ENCODE measurements around the gene MYBPC3. TPM values are rescaled to one million over a fixed set of nuclear protein-coding genes. Genes with fewer than 3 reads are reported as not detected.

The MYBPC3 gene
- total RNA-seq, 1 donor from 2014 or later = not detected

- no peak overlapping the region for H3K4me3 Mint-ChIP-seq (ENCODE audit: unreplicated experiment)
- no peak overlapping the region for H3K4me2 ChIP-seq (ENCODE audit: low read length)
- no peaks in the 10 kb centered on the region for H3K9me3 ChIP-seq (ENCODE audit: insufficient read depth, low read depth, low read length)
- no peak overlapping the region for H3K27ac Mint-ChIP-seq (ENCODE audit: unreplicated experiment)
- H3K4me3 ChIP-seq (ENCODE audit: insufficient read depth, low read depth, low read length) = no peak overlapping the region
- H3K79me2 ChIP-seq (ENCODE audit: insufficient read depth, low read length) = no peaks in the 10 kb centered on the region
- H2AFZ ChIP-seq (ENCODE audit: low read depth, low read length) = no peak overlapping the region
- peaks cover 1% of the 10 kb centered on the region for H3K36me3 Mint-ChIP-seq (ENCODE audit: low read depth, unreplicated experiment)
- peaks cover 21% of the 10 kb centered on the region for H3K27me3 Mint-ChIP-seq (ENCODE audit: low read depth, unreplicated experiment)
- peaks cover 9% of the 10 kb centered on the region for H3K27me3 ChIP-seq (ENCODE audit: insufficient read depth, low read length)
- no peak for FAIRE-seq
- H3K27ac ChIP-seq (ENCODE audit: low read depth, low read length) = no peak overlapping the region
- no peaks in the 10 kb centered on the region for H4K20me1 ChIP-seq (ENCODE audit: insufficient read depth, low read length)
- no peak for DNase-seq (ENCODE audit: low read depth)
- no peaks in the 10 kb centered on the region for H3K36me3 ChIP-seq (ENCODE audit: insufficient read depth, low read length)
- TF ChIP-seq EZH2 (IDR thresholded peaks at IDR 0.05; ENCODE audit: insufficient read depth, low read length) (no peak), CTCF (IDR thresholded peaks at IDR 0.05; ENCODE audit: insufficient read depth, low read depth, low read length) (no peak)
- no peaks in the 10 kb centered on the region for H3K9me3 Mint-ChIP-seq (ENCODE audit: unreplicated experiment)
- H3K4me1 Mint-ChIP-seq (ENCODE audit: low read depth, unreplicated experiment) = no peaks in the 10 kb centered on the region
- no peak overlapping the region for H3K9ac ChIP-seq (ENCODE audit: low read length)
- H3K4me1 ChIP-seq (ENCODE audit: insufficient read depth, low read length) = no peaks in the 10 kb centered on the region
Observed at GRCh38 chr11:47348131-47348802, 4.2 kb downstream of the MYBPC3 start.

GRCh38 chr11:47347137-47347536 is 5.4 kb downstream of the MYBPC3 start:
- H3K9ac ChIP-seq (ENCODE audit: low read length) = no peak overlapping the region
- H3K36me3 ChIP-seq (ENCODE audit: insufficient read depth, low read length) = no peaks in the 10 kb centered on the region
- H3K4me3 ChIP-seq (ENCODE audit: insufficient read depth, low read depth, low read length) = no peak overlapping the region
- no peaks in the 10 kb centered on the region for H4K20me1 ChIP-seq (ENCODE audit: insufficient read depth, low read length)
- H3K27ac ChIP-seq (ENCODE audit: low read depth, low read length) = no peak overlapping the region
- no peak overlapping the region for H3K27ac Mint-ChIP-seq (ENCODE audit: unreplicated experiment)
- TF ChIP-seq CTCF (IDR thresholded peaks at IDR 0.05; ENCODE audit: insufficient read depth, low read depth, low read length) (no peak), EZH2 (IDR thresholded peaks at IDR 0.05; ENCODE audit: insufficient read depth, low read length) (no peak)
- H3K9me3 ChIP-seq (ENCODE audit: insufficient read depth, low read depth, low read length) = no peaks in the 10 kb centered on the region
- peaks cover 22% of the 10 kb centered on the region for H3K27me3 Mint-ChIP-seq (ENCODE audit: low read depth, unreplicated experiment)
- H3K4me2 ChIP-seq (ENCODE audit: low read length) = no peak overlapping the region
- DNase-seq (ENCODE audit: low read depth) (no peak), FAIRE-seq (no peak)
- H3K27me3 ChIP-seq (ENCODE audit: insufficient read depth, low read length) = peaks cover 9% of the 10 kb centered on the region
- H3K4me1 ChIP-seq (ENCODE audit: insufficient read depth, low read length) = no peaks in the 10 kb centered on the region
- no peak overlapping the region for H2AFZ ChIP-seq (ENCODE audit: low read depth, low read length)
- H3K36me3 Mint-ChIP-seq (ENCODE audit: low read depth, unreplicated experiment) = peaks cover 1% of the 10 kb centered on the region
- H3K4me1 Mint-ChIP-seq (ENCODE audit: low read depth, unreplicated experiment) = no peaks in the 10 kb centered on the region
- no peak overlapping the region for H3K4me3 Mint-ChIP-seq (ENCODE audit: unreplicated experiment)
- H3K79me2 ChIP-seq (ENCODE audit: insufficient read depth, low read length) = no peaks in the 10 kb centered on the region
- no peaks in the 10 kb centered on the region for H3K9me3 Mint-ChIP-seq (ENCODE audit: unreplicated experiment)

GRCh38 chr11:47345890-47346563 is 6.5 kb downstream of the MYBPC3 start:
- Mint-ChIP-seq H3K4me1 (ENCODE audit: low read depth, unreplicated experiment) (no peaks in the 10 kb centered on the region), H3K27me3 (ENCODE audit: low read depth, unreplicated experiment) (peaks cover 26% of the 10 kb centered on the region), H3K27ac (ENCODE audit: unreplicated experiment) (no peak overlapping the region), H3K9me3 (ENCODE audit: unreplicated experiment) (no peaks in the 10 kb centered on the region), H3K36me3 (ENCODE audit: low read depth, unreplicated experiment) (peaks cover 1% of the 10 kb centered on the region), H3K4me3 (ENCODE audit: unreplicated experiment) (no peak overlapping the region)
- H3K27ac ChIP-seq (ENCODE audit: low read depth, low read length) = no peak overlapping the region
- no peak for DNase-seq (ENCODE audit: low read depth)
- TF ChIP-seq CTCF (IDR thresholded peaks at IDR 0.05; ENCODE audit: insufficient read depth, low read depth, low read length) (no peak), EZH2 (IDR thresholded peaks at IDR 0.05; ENCODE audit: insufficient read depth, low read length) (no peak)
- no peak overlapping the region for H3K4me3 ChIP-seq (ENCODE audit: insufficient read depth, low read depth, low read length)
- no peaks in the 10 kb centered on the region for H3K4me1 ChIP-seq (ENCODE audit: insufficient read depth, low read length)
- H3K9me3 ChIP-seq (ENCODE audit: insufficient read depth, low read depth, low read length) = no peaks in the 10 kb centered on the region
- FAIRE-seq = no peak
- H3K9ac ChIP-seq (ENCODE audit: low read length) = no peak overlapping the region
- peaks cover 9% of the 10 kb centered on the region for H3K27me3 ChIP-seq (ENCODE audit: insufficient read depth, low read length)
- no peak overlapping the region for H3K4me2 ChIP-seq (ENCODE audit: low read length)
- no peaks in the 10 kb centered on the region for H3K36me3 ChIP-seq (ENCODE audit: insufficient read depth, low read length)
- no peaks in the 10 kb centered on the region for H3K79me2 ChIP-seq (ENCODE audit: insufficient read depth, low read length)
- no peaks in the 10 kb centered on the region for H4K20me1 ChIP-seq (ENCODE audit: insufficient read depth, low read length)
- no peak overlapping the region for H2AFZ ChIP-seq (ENCODE audit: low read depth, low read length)
